HG02798 (cell line): Measurements from ENCODE around the gene MILR1.
"Not testable (repeated sequence)": the region's sequence is repeated elsewhere in the genome, so short reads cannot be mapped to it uniquely, and the experiment has no call there.

Source experiments
- ATAC-seq: cut with Tn5 transposase; IDR thresholded peaks from one replicate; pipeline ENCODE4 v1.9.1; 2021; ENCODE audit warnings: mild to moderate bottlenecking; ENCODE audit not compliant: unreplicated experiment, poor library complexity

Gene MILR1

DNA sequence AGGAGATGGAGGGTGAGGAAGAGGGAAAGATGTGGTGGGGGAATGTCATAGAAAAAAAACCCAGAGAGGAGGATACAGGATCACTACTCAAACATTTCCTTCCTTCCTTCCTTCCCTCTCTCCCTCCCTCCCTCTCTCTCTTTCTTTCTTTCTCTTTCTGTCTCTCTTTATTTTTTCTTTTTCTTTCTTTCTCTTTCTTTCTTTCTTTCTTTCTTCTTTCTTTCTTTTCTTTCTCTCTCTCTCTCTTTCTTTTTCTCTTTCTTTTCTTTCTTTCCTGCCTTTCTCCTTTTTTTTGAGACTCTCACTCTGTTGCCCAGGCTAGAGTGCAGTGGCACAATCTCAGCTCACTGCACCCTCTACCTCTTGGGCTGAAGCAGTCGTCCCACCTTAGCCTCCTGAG, 17.9 kb downstream of the MILR1 start:
- not testable (repeated sequence) for ATAC-seq

- no peak for ATAC-seq
These were observed 21.7 kb downstream of the MILR1 start for GRCh38 chr17:64470625-64471024.

DNA sequence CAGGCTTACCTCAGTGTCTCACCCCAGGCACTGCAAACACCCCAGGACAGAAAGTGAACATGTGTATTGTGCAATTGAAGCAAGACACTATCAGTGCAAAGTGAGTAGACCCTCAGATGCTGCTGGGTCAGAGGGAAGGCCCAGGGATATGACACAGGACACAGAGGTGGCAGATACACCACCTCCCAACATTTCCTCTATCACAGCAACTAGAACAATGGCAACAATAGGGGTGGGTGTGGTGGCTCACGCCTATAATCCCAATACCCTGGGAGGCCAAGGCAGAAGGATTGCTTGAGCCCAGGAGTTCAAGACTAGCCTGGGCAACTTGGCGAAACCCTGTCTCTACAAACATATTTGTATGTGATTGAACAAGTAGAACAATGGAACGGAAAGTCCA, 22.5 kb downstream of the MILR1 start:
- no peak for ATAC-seq

GRCh38 chr17:64472564-64472963, 23.6 kb downstream of the MILR1 start:
- ATAC-seq: no peak

GRCh38 chr17:64477849-64478248, 28.9 kb downstream of the MILR1 start:
- no peak for ATAC-seq

GRCh38 chr17:64480951-64481350, 32.0 kb downstream of the MILR1 start:
- ATAC-seq: no peak

DNA sequence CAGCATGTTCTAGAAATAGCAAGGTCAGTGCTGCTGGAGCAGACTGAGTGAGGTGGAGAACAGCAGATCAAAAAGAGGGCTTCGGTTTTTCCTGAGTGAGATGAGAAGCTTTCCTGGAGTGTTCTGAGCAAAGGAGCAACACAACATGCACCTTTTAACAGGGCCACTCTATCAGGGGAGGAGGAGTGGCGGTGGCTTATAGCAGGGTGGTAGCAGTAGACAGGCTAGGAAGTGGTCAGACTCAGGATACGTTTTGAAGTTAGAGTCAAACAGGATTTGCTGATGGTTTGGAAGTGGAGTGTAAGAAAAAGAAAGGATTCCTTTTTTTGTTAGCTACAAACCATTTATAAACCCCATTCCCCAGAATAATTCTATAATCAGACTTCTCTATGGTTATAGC, 35.5 kb downstream of the MILR1 start:
- ATAC-seq: no peak

DNA sequence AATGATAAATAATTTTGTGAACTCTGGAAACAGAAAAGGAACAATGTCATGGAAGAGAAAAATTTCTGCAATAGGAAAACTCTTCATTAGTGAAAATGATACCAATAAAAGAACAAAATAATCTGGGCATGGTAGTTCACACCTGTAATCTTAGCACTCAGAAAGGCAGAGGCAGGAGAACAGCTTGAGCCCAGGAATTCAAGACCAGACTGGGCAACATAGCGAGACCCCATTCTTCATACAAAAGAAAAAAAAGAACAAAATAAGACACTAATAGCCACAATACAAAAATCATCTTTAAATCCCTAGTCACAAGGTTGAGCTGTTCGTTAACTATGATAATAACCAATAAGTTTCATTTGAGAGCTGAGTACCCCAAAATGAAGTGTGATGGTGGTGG, 39.4 kb downstream of the MILR1 start:
- no peak for ATAC-seq

DNA sequence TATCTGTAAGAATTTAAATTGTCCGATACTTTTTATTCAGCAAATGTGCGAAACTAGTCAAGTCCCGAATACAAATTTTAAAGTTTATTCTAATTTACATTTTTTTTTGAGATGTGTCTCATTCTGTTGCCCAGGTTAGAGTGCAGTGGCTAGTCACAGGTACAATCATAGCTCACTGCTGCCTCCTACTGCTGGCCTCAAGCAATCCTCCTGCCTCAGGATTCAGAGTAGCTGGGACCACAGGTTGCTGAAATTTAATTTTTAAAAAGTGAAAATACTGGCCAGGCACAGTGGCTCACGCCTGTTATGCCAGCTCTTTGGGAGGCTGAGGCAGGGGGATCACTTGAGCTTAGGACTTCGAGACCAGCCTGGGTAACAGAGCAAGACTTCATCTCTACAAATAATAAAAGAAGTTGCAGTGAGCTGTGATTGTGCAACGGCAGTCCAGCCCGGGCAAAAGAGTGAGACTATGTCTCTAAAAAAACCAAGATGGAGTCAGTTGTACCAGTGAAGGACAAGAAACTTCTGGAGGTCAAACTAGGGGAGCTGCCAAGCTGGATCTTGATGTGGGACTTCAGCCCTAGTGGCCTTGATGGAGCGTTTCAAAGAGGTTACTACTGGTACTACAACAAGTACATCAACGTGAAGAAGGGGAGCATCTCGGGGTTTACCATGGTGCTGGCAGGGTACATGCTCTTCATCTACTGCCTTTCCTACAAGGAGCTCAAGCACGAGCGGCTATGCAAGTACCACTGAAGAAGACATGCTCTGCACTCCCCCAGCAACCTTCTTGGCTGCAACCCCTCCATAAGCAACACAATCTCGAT, 42.3 kb downstream of the MILR1 start:
- ATAC-seq: no peak

GRCh38 chr17:64491994-64492393, 43.1 kb downstream of the MILR1 start:
- ATAC-seq: no peak

GRCh38 chr17:64492481-64493109, 43.7 kb downstream of the MILR1 start:
- ATAC-seq: no peak

DNA sequence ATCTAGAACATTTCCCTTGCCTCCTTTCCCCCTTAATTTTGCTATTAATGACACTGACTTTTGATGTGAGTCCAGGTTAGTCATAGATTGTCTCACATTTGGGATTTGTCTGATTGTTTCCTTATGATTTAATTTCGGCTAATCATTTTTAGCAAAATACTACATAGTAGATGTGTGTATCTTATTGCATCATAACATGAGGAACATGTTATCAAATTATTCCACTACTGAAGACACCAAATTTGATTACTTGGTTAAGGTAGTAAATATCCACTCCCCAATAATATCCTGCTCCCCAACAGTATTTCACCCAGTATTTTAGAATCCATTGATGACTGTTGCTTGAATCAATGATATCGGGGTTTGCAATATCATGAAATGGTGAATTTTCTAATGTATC, 45.2 kb downstream of the MILR1 start:
- no peak for ATAC-seq

GRCh38 chr17:64495300-64495699, 46.4 kb downstream of the MILR1 start:
- ATAC-seq: not testable (repeated sequence)

GRCh38 chr17:64496348-64496785, 47.5 kb downstream of the MILR1 start:
- no peak for ATAC-seq

DNA sequence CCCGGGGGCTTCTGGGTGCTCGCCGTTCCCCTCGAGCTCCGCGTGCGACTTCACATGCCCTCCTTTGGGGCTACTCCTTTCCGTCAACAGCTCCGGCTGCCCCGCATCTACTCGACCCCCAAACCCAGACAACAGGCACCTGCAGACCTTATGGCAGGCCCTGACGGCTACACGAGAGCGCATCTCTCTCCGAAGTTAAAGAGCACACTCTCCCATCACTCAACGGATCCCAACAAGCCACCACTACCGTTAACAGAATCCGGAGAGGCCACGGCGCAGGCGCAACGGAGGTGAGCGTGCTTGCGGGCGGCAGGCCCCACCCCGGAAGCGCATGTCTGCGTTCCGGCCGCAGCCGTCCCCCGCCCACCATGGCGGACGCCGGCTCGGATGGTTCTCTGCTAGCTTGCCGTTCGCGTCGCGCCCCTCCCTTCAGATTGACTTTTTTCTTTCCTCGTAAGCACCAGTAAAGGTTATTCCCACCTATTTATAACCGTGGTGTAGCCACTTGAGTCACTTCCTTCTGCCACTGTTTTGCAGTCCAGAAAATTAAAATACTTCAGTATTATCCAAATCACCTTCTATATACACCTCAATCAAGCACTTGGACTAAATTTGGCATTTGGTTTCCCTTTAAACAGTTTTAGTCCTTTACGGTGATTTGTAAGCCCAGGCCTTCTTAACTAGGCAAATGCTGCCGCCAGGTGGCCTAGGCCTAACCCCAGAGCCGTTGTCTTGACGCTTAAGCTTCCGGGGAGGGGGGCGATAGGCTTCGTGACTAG, 48.1 kb downstream of the MILR1 start, which contains the start of gene POLG2:
POLG2 (minus strand) TSS at position 269 of the 779 bp plus-strand sequence; CDS start at position 183, 86 bp downstream.
- ATAC-seq: peak; percentile 91

DNA sequence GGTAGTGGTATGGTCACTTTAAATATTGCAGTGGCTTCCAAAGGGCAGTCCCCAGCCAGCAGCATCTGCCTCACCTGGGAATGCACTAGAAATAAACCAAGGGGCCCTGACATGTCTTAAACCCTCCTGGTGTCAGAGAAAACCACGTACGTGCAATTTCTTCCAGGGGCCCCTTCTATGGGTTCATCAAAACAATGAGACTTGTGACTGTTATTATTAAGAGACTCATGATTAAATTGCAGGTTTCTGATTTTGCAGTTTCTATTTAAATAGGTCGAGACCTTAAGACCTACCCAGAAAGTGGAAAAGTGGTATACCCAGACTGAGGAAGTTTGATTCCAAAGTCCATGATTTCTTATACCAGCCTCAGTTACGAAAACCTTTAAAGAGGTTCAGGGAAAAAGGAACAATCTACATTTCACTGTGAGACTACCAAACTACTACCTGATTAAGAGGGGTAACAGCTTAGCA, 48.7 kb downstream of the MILR1 start:
- ATAC-seq: no peak

GRCh38 chr17:64498308-64499203, 49.6 kb downstream of the MILR1 start:
- no peak for ATAC-seq

DNA sequence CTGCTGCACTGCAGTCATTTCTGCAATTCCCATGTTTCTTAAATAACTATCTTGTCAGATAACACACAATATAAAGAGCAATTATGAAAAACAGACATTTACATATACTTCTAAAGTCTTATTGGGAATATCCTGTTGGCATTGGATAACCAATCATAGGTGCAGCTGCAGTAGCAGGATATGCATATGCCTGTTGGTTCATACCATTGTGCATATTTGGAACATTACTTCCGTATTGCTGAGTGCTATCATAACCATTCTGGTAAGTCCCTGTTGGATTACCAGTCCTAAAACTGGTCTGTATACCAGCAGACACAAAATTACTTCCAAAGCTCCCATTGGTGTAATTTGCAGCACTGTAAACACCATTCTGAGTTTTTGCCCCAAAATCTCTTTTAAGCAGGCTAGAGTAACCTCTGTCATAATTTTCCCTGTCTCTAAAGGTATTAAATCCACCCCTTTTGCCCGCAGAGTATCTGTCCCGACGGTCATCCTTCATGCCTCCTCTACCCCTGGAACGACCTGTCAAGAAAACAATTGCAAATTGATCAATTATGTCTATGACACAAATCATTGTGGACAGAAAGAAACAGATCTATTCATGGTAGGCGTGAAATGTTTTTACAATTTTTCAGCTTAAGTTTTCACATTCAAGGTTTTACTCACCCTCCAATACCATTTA, 51.0 kb downstream of the MILR1 start:
- no peak for ATAC-seq

DNA sequence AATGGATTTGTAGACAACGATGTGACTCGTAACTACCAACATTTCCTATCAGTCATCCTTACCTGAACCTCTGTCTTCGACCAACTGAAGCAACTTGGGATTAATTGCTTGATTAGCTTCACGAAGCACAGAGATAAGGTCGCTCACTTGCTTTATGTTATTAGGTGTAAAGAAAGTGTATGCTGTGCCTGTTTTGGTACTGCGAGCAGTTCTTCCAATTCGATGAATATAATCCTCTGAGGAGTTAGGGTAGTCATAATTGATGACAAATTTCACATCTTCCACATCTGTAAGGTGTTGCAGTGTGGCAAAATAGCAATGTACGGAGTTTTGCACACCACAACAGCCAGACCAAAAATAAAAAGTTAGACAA, 51.6 kb downstream of the MILR1 start:
- ATAC-seq: no peak
